Liver (tissue), 3 donors: Measurements from ENCODE around the gene HSD17B13.

ENCODE experiments used
- EGR1 ChIP-seq, 2 donors: IDR thresholded peaks; 2 replicates each; pipeline ENCODE4 v1.6.1; 2016 to 2018; ENCODE audit warnings: antibody characterized with exemption in 2 of 2, low read depth in 2 of 2
- NR2F2 ChIP-seq: IDR thresholded peaks from 2 replicates; pipeline ENCODE4 v1.6.1; 2016; ENCODE audit warnings: antibody characterized with exemption
- RAD21 ChIP-seq, 2 donors: IDR thresholded peaks; 2 replicates each; pipeline ENCODE4 v1.6.1; 2016; ENCODE audit warnings: antibody characterized with exemption in 2 of 2, mild to moderate bottlenecking in 2 of 2
- TAF1 ChIP-seq: conservative IDR thresholded peaks from 2 replicates; pipeline ENCODE4 v1.6.1; 2016; ENCODE audit warnings: antibody characterized with exemption, mild to moderate bottlenecking
- YY1 ChIP-seq: IDR thresholded peaks from 2 replicates; pipeline ENCODE4 v1.6.1; 2016; ENCODE audit warnings: antibody characterized with exemption, mild to moderate bottlenecking
- TF ChIP-seq, protein P1 (sequence below): IDR thresholded peaks from 2 replicates; pipeline ENCODE4 v1.6.1; 2016; ENCODE audit warnings: antibody characterized with exemption, mild to moderate bottlenecking
- TF ChIP-seq, protein P2 (sequence below): fragments of 150-350 bp; IDR thresholded peaks from 2 replicates; pipeline ENCODE4 v1.5.1; 2017; ENCODE audit warnings: improper control_type of control experiment, low read depth, low read length; ENCODE audit not compliant: missing input control
- TF ChIP-seq, protein P3 (sequence below): IDR thresholded peaks from 2 replicates; pipeline ENCODE4 v1.6.1; 2016; ENCODE audit warnings: antibody characterized with exemption
- TF ChIP-seq, protein P4 (sequence below): IDR thresholded peaks from 2 replicates; pipeline ENCODE4 v1.6.1; 2016; ENCODE audit warnings: antibody characterized with exemption
- TF ChIP-seq, protein P5 (sequence below): IDR thresholded peaks from 2 replicates; pipeline ENCODE4 v1.6.1; 2016; ENCODE audit warnings: antibody characterized with exemption
- donor health status: healthy.
- donor health status: healthy.

DNA sequence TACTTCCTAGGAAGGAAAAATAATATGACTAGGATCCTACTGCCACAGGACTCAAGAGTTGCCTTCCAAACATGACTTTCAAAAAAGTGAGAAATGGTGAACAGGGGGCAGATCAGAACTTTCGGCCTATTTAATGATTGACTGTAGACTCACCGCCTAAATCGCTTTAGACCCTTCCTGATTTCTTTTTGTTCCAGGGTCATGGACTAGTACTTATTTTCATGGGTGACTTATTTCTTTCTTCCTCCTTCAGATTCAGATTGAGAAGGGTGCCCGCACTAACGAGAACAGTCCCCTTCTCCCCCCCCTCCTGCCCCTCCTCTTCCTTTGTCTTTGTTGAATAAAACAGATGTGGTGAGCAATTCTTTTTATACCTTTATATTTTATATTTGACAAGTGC lies 54.3 kb downstream of the HSD17B13 start:
- TF ChIP-seq, protein P1, sequence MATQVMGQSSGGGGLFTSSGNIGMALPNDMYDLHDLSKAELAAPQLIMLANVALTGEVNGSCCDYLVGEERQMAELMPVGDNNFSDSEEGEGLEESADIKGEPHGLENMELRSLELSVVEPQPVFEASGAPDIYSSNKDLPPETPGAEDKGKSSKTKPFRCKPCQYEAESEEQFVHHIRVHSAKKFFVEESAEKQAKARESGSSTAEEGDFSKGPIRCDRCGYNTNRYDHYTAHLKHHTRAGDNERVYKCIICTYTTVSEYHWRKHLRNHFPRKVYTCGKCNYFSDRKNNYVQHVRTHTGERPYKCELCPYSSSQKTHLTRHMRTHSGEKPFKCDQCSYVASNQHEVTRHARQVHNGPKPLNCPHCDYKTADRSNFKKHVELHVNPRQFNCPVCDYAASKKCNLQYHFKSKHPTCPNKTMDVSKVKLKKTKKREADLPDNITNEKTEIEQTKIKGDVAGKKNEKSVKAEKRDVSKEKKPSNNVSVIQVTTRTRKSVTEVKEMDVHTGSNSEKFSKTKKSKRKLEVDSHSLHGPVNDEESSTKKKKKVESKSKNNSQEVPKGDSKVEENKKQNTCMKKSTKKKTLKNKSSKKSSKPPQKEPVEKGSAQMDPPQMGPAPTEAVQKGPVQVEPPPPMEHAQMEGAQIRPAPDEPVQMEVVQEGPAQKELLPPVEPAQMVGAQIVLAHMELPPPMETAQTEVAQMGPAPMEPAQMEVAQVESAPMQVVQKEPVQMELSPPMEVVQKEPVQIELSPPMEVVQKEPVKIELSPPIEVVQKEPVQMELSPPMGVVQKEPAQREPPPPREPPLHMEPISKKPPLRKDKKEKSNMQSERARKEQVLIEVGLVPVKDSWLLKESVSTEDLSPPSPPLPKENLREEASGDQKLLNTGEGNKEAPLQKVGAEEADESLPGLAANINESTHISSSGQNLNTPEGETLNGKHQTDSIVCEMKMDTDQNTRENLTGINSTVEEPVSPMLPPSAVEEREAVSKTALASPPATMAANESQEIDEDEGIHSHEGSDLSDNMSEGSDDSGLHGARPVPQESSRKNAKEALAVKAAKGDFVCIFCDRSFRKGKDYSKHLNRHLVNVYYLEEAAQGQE: no peak
- no peak for TF ChIP-seq NR2F2
- TF ChIP-seq, protein P2, sequence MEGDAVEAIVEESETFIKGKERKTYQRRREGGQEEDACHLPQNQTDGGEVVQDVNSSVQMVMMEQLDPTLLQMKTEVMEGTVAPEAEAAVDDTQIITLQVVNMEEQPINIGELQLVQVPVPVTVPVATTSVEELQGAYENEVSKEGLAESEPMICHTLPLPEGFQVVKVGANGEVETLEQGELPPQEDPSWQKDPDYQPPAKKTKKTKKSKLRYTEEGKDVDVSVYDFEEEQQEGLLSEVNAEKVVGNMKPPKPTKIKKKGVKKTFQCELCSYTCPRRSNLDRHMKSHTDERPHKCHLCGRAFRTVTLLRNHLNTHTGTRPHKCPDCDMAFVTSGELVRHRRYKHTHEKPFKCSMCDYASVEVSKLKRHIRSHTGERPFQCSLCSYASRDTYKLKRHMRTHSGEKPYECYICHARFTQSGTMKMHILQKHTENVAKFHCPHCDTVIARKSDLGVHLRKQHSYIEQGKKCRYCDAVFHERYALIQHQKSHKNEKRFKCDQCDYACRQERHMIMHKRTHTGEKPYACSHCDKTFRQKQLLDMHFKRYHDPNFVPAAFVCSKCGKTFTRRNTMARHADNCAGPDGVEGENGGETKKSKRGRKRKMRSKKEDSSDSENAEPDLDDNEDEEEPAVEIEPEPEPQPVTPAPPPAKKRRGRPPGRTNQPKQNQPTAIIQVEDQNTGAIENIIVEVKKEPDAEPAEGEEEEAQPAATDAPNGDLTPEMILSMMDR: no peak
- TF ChIP-seq TAF1: no peak
- TF ChIP-seq, protein P3, sequence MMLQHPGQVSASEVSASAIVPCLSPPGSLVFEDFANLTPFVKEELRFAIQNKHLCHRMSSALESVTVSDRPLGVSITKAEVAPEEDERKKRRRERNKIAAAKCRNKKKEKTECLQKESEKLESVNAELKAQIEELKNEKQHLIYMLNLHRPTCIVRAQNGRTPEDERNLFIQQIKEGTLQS: no peak
- TF ChIP-seq, protein P4, sequence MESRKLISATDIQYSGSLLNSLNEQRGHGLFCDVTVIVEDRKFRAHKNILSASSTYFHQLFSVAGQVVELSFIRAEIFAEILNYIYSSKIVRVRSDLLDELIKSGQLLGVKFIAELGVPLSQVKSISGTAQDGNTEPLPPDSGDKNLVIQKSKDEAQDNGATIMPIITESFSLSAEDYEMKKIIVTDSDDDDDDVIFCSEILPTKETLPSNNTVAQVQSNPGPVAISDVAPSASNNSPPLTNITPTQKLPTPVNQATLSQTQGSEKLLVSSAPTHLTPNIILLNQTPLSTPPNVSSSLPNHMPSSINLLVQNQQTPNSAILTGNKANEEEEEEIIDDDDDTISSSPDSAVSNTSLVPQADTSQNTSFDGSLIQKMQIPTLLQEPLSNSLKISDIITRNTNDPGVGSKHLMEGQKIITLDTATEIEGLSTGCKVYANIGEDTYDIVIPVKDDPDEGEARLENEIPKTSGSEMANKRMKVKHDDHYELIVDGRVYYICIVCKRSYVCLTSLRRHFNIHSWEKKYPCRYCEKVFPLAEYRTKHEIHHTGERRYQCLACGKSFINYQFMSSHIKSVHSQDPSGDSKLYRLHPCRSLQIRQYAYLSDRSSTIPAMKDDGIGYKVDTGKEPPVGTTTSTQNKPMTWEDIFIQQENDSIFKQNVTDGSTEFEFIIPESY: no peak
- TF ChIP-seq, protein P5, sequence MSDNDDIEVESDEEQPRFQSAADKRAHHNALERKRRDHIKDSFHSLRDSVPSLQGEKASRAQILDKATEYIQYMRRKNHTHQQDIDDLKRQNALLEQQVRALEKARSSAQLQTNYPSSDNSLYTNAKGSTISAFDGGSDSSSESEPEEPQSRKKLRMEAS: no peak
- TF ChIP-seq EGR1 (IDR thresholded peaks at IDR 0.05; ENCODE audit: low read depth in 2 of 2): no peak
- no peak for TF ChIP-seq RAD21 (IDR thresholded peaks at IDR 0.05)
- TF ChIP-seq YY1: no peak
